ENCODE measurements around the gene HLA-DOA. TPM values are rescaled to one million over a fixed set of nuclear protein-coding genes. Genes with fewer than 3 reads are reported as not detected.

Gene HLA-DOA
- total and polyA plus RNA-seq, 12 donors: 0.94 to 61.9 (median 13.6) TPM

- Histone ChIP-seq H3K27me3 (no peaks in the 10 kb centered on the region), H3K4me3 (no peak overlapping the region), H3K4me1 (replicated peaks in 1 of 2) (peaks cover 0 to 19% of the 10 kb centered on the region in 2 donors), H3K36me3 (replicated peaks in 1 of 2) (no peaks in the 10 kb centered on the region), H3K9me3 (replicated peaks in 1 of 3) (no peaks in the 10 kb centered on the region), H3K27ac (no peak overlapping the region)
- DNase-seq: peak in 1 of 7 donors; percentile 10
- WGBS, 4 donors: 80 to 93% (median 89%) methylated on average over 4 of the region's 4 CpGs
- TF ChIP-seq POLR2A (IDR thresholded peaks at IDR 0.05) (no peak), CTCF (IDR thresholded peaks at IDR 0.05) (no peak)
- intact Hi-C loops (cut with DNase I): no loop called here
These were observed 55.1 kb downstream of the HLA-DOA start for GRCh38 chr6:32954267-32954666.

Other genes with a start within 250 kb of the HLA-DOA start
- 10 to 100 TPM in 2 of 9 donors, 1 to 10 TPM in 3, under 1 TPM in 3, not detected in 1; 0.17 to 19.1 (median 2.8) TPM for gene HLA-DQB2, start 246.1 kb downstream of the HLA-DOA start, total RNA-seq
- under 1 TPM in 1 of 3 donors, not detected in 2; 0.31 TPM for gene HLA-DQB2, start 246.1 kb downstream of the HLA-DOA start, polyA plus RNA-seq
- under 1 TPM in 5 of 9 donors, not detected in 4; 0.28 to 0.69 (median 0.61) TPM for gene HLA-DOB, start 192.6 kb downstream of the HLA-DOA start, total RNA-seq
- 1 to 10 TPM in 1 of 3 donors, under 1 TPM in 2; 0.71 to 1.6 (median 0.99) TPM for gene HLA-DOB, start 192.6 kb downstream of the HLA-DOA start, polyA plus RNA-seq
- 10 to 100 TPM in 6 of 9 donors, 1 to 10 TPM in 3; 4.8 to 48.0 (median 19.4) TPM for gene TAP2, start 170.9 kb downstream of the HLA-DOA start, total RNA-seq
- 10 to 100 TPM; 20.5 to 24.3 (median 21.5) TPM for gene TAP2, start 170.9 kb downstream of the HLA-DOA start, polyA plus RNA-seq
- 100 to 1,000 TPM in 1 of 9 donors, 10 to 100 TPM in 8; 49.2 to 114 (median 87.9) TPM for gene PSMB8, start 165.5 kb downstream of the HLA-DOA start, total RNA-seq
- gene PSMB8, start 165.5 kb downstream of the HLA-DOA start, polyA plus RNA-seq: 100 to 1,000 TPM in 2 of 3 donors, 10 to 100 TPM in 1; 63.0 to 195 (median 137) TPM
- 10 to 100 TPM; 19.7 to 76.9 (median 49.4) TPM for gene TAP1, start 155.9 kb downstream of the HLA-DOA start, total RNA-seq
- 10 to 100 TPM; 24.9 to 77.9 (median 52.2) TPM for gene TAP1, start 155.9 kb downstream of the HLA-DOA start, polyA plus RNA-seq
- gene PSMB9, start 155.4 kb downstream of the HLA-DOA start, total RNA-seq: 10 to 100 TPM; 13.4 to 69.8 (median 41.1) TPM
- 10 to 100 TPM; 13.8 to 52.9 (median 33.5) TPM for gene PSMB9, start 155.4 kb downstream of the HLA-DOA start, polyA plus RNA-seq
- gene HLA-DMB, start 68.6 kb downstream of the HLA-DOA start, total RNA-seq: 100 to 1,000 TPM in 1 of 9 donors, 10 to 100 TPM in 8; 20.4 to 118 (median 85.7) TPM
- 10 to 100 TPM in 2 of 3 donors, 1 to 10 TPM in 1; 9.1 to 41.2 (median 23.9) TPM for gene HLA-DMB, start 68.6 kb downstream of the HLA-DOA start, polyA plus RNA-seq
- 100 to 1,000 TPM in 5 of 9 donors, 10 to 100 TPM in 3, 1 to 10 TPM in 1; 8.5 to 269 (median 140) TPM for gene HLA-DMA, start 56.5 kb downstream of the HLA-DOA start, total RNA-seq
- 100 to 1,000 TPM in 2 of 3 donors, 10 to 100 TPM in 1; 87.5 to 138 (median 108) TPM for gene HLA-DMA, start 56.5 kb downstream of the HLA-DOA start, polyA plus RNA-seq
- gene BRD2, start 41.0 kb downstream of the HLA-DOA start, total RNA-seq: 100 to 1,000 TPM; 134 to 196 (median 151) TPM
- 100 to 1,000 TPM; 127 to 288 (median 152) TPM for gene BRD2, start 41.0 kb downstream of the HLA-DOA start, polyA plus RNA-seq
- gene HLA-DPA1, start 64.1 kb upstream of the HLA-DOA start, total RNA-seq: 100 to 1,000 TPM in 6 of 9 donors, 10 to 100 TPM in 3; 19.4 to 625 (median 154) TPM
- 100 to 1,000 TPM in 1 of 3 donors, 10 to 100 TPM in 2; 29.2 to 219 (median 31.0) TPM for gene HLA-DPA1, start 64.1 kb upstream of the HLA-DOA start, polyA plus RNA-seq
- 100 to 1,000 TPM in 6 of 9 donors, 10 to 100 TPM in 3; 10.8 to 521 (median 249) TPM for gene HLA-DPB1, start 66.4 kb upstream of the HLA-DOA start, total RNA-seq
- 10 to 100 TPM; 39.9 to 56.4 (median 50.8) TPM for gene HLA-DPB1, start 66.4 kb upstream of the HLA-DOA start, polyA plus RNA-seq
- 1 to 10 TPM in 1 of 9 donors, under 1 TPM in 8; 0.11 to 1.9 (median 0.43) TPM for gene COL11A2, start 182.9 kb upstream of the HLA-DOA start, total RNA-seq
- gene COL11A2, start 182.9 kb upstream of the HLA-DOA start, polyA plus RNA-seq: 1 to 10 TPM in 2 of 3 donors, under 1 TPM in 1; 0.05 to 7.2 (median 1.7) TPM
- 10 to 100 TPM; 15.8 to 63.8 (median 28.1) TPM for gene RXRB, start 191.1 kb upstream of the HLA-DOA start, total RNA-seq
- gene RXRB, start 191.1 kb upstream of the HLA-DOA start, polyA plus RNA-seq: 10 to 100 TPM; 24.0 to 75.9 (median 64.2) TPM
- 100 to 1,000 TPM in 7 of 9 donors, 10 to 100 TPM in 2; 91.6 to 239 (median 112) TPM for gene SLC39A7, start 191.3 kb upstream of the HLA-DOA start, total RNA-seq
- gene SLC39A7, start 191.3 kb upstream of the HLA-DOA start, polyA plus RNA-seq: 100 to 1,000 TPM in 1 of 3 donors, 10 to 100 TPM in 2; 44.4 to 200 (median 53.3) TPM
- 10 to 100 TPM; 13.4 to 96.3 (median 42.8) TPM for gene HSD17B8, start 195.1 kb upstream of the HLA-DOA start, total RNA-seq
- gene HSD17B8, start 195.1 kb upstream of the HLA-DOA start, polyA plus RNA-seq: 10 to 100 TPM; 18.9 to 24.7 (median 22.8) TPM
- 10 to 100 TPM in 8 of 9 donors, 1 to 10 TPM in 1; 8.5 to 52.2 (median 27.8) TPM for gene RING1, start 198.9 kb upstream of the HLA-DOA start, total RNA-seq
- gene RING1, start 198.9 kb upstream of the HLA-DOA start, polyA plus RNA-seq: 100 to 1,000 TPM in 1 of 3 donors, 10 to 100 TPM in 2; 29.9 to 107 (median 84.5) TPM

All from adrenal gland (tissue), 12 donors.